ENCODE results near the gene CRMP1. TPM values are rescaled to one million over a fixed set of nuclear protein-coding genes. Genes with fewer than 3 reads are reported as not detected.

Gene CRMP1
- total RNA-seq, 4 donors from 2014 or later, result 0.64 to 0.76 TPM; not detected in 2

DNA sequence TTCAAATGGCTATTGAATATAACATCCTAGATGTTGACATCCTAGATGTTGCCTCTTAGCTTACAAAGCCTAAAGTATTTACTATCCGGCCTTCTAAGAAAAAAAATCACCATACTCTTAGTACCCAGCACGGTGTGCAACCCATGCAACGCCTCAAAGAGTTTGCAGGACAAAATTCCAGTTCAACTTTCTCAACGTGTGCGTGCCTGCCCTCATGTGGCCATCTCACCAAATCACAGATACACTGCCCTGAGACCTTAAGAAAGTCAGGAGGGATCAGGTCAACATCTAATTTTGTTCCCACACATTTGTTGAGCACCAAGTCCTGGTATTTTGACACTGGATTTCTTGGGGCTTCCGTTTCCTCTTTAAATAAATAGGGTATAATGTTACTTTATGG, 68.3 kb downstream of the CRMP1 start:
- Histone ChIP-seq H3K4me3 (no peak overlapping the region), H3K27ac (no peak overlapping the region), H3K9me3 (no peaks in the 10 kb centered on the region), H3K27me3 (no peaks in the 10 kb centered on the region), H3K4me1 (peaks cover 7% of the 10 kb centered on the region), H3K36me3 (no peaks in the 10 kb centered on the region)
- DNase-seq (ENCODE audit: low spot score in 2 of 2), result no peak
- WGBS, result 81% methylated on average over 6 of the region's 6 CpGs
- TF ChIP-seq, protein P1, sequence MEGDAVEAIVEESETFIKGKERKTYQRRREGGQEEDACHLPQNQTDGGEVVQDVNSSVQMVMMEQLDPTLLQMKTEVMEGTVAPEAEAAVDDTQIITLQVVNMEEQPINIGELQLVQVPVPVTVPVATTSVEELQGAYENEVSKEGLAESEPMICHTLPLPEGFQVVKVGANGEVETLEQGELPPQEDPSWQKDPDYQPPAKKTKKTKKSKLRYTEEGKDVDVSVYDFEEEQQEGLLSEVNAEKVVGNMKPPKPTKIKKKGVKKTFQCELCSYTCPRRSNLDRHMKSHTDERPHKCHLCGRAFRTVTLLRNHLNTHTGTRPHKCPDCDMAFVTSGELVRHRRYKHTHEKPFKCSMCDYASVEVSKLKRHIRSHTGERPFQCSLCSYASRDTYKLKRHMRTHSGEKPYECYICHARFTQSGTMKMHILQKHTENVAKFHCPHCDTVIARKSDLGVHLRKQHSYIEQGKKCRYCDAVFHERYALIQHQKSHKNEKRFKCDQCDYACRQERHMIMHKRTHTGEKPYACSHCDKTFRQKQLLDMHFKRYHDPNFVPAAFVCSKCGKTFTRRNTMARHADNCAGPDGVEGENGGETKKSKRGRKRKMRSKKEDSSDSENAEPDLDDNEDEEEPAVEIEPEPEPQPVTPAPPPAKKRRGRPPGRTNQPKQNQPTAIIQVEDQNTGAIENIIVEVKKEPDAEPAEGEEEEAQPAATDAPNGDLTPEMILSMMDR (IDR thresholded peaks at IDR 0.05), result no peak
- no peak for TF ChIP-seq POLR2A (IDR thresholded peaks at IDR 0.05)
- no peak for TF ChIP-seq POLR2AphosphoS5 (IDR thresholded peaks at IDR 0.05)
- TF ChIP-seq EP300 (IDR thresholded peaks at IDR 0.05), result no peak

DNA sequence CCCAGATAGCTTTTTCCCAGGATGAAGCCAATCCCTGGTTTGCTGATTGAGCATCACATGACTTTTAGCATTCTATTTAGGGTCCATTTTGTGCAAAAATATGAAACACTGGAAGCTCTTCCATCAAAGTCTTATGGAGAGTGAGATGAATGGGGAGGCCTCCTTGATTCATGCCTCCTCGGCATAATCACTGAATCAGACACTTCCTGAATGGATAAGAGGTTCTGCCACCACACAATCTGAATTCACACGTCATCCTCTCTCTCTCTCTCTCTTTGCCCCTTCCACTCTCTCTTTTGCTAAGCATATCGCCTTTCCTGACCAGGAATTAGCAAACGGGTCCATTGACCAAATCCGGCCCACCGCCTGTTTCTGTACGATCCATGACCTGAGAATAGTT, 68.7 kb downstream of the CRMP1 start:
- WGBS, result 84% methylated on average over 7 of the region's 7 CpGs

DNA sequence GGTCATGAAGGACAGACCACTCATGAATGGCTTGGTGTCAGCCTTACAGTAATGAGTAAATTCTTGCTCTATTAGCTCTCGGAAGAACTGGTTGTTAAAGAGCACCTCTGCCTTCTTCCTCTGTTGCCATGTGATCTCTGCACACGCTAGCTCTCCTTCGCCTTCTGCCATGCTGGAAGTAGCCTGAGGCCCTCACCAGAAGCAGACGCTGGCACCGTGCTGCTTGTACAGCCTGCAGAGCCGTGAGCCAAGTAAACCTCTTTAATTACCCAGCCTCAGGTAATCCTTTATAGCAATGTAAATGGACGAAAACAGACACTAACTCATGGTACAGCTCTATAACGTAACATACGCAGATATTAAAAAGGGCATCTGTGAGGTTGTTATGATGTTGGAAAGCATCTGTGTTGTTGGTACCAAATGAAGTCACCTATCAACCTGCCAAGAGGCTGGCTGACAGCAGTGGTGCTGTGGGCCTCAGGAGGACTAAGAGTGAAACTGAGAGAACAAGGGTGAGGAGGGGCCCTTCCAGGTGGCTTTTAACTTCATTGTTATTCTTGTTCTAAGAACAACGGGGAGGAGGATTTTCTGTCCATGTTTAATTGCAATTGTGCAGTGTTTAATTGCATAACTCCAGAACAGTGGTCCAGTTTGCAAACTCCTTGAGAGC, 69.2 kb downstream of the CRMP1 start:
- H3K9me3 ChIP-seq, result no peaks in the 10 kb centered on the region
- H3K27ac ChIP-seq, result no peak overlapping the region
- peaks cover 7% of the 10 kb centered on the region for H3K4me1 ChIP-seq
- 77% methylated on average over 10 of the region's 10 CpGs for WGBS
- peaks cover 1% of the 10 kb centered on the region for H3K36me3 ChIP-seq
- no peak for DNase-seq (ENCODE audit: low spot score in 2 of 2)
- TF ChIP-seq POLR2A (IDR thresholded peaks at IDR 0.05) (no peak), EP300 (IDR thresholded peaks at IDR 0.05) (no peak), POLR2AphosphoS5 (IDR thresholded peaks at IDR 0.05) (no peak)
- TF ChIP-seq, protein P1 (IDR thresholded peaks at IDR 0.05), result no peak
- no peak overlapping the region for H3K4me3 ChIP-seq
- H3K27me3 ChIP-seq, result no peaks in the 10 kb centered on the region

More for the DNA sequence above, 68.7 kb downstream of the CRMP1 start:
- H3K4me3 ChIP-seq, result no peak overlapping the region
- no peaks in the 10 kb centered on the region for H3K27me3 ChIP-seq
- H3K4me1 ChIP-seq, result peaks cover 7% of the 10 kb centered on the region
- DNase-seq (ENCODE audit: low spot score in 2 of 2), result no peak
- no peaks in the 10 kb centered on the region for H3K9me3 ChIP-seq
- no peaks in the 10 kb centered on the region for H3K36me3 ChIP-seq
- no peak overlapping the region for H3K27ac ChIP-seq
- TF ChIP-seq, protein P1 (IDR thresholded peaks at IDR 0.05), result no peak
- TF ChIP-seq EP300 (IDR thresholded peaks at IDR 0.05) (no peak), POLR2AphosphoS5 (IDR thresholded peaks at IDR 0.05) (no peak), POLR2A (IDR thresholded peaks at IDR 0.05) (no peak)

DNA sequence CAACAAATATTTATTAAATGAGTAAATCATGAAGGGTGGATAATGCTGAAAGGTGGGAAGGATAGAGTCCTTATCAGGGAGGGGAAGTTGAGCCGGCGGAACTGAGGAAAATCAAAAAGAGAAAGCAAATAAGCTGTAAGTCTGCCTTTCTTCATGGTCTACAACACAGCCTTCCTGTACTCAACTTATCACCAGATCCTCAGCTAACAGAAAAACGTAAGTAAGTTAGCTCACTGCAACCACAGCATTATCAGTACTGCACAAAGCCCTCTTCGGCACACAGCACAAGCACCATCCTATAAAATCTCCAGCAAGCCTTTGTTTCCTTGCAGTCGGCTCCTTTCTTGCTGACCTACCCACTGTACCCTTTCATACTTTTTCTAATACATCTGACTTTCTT, 70.3 kb downstream of the CRMP1 start:
- Histone ChIP-seq H3K36me3 (peaks cover 5% of the 10 kb centered on the region), H3K9me3 (no peaks in the 10 kb centered on the region), H3K27me3 (no peaks in the 10 kb centered on the region), H3K4me3 (no peak overlapping the region), H3K27ac (no peak overlapping the region), H3K4me1 (peaks cover 2% of the 10 kb centered on the region)
- no peak for DNase-seq (ENCODE audit: low spot score in 2 of 2)
- WGBS, result 86% methylated on average over 5 of the region's 5 CpGs
- TF ChIP-seq, protein P1 (IDR thresholded peaks at IDR 0.05), result no peak
- TF ChIP-seq POLR2AphosphoS5 (IDR thresholded peaks at IDR 0.05) (no peak), POLR2A (IDR thresholded peaks at IDR 0.05) (no peak), EP300 (IDR thresholded peaks at IDR 0.05) (no peak)

DNA sequence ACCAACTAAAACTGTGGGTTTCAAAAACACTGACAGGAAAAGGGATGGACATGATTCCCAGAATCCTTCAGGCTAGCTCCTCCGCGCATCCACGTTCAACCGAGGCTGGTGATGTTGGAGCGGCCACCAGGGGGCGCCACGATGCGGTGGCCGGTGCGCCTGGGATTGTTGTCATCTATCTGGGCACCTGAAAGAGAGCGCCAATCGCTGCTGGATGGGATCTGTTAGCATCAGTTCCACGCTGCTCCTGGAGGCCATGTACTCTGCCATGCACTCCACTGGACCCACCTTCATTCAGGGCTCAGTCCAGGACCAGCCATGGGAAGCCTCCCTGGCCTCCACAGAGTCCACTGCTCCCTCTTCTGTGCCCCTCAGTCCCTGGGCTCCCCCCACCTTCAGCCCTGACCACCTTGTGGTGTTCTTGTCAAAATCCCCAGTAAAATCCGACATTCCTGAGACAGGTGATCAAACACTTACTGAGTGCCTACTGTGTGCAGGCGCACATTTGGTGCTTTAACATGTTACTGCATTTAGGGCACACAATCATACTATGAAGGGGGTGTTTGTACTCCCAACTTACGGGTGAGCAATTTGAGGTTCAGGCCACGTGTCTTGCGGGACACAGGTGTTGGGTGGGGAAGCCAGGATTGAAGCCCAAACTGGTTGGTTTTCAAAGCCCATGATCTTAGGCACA, 71.1 kb downstream of the CRMP1 start:
- H3K4me3 ChIP-seq, result no peak overlapping the region
- TF ChIP-seq EP300 (IDR thresholded peaks at IDR 0.05), result no peak
- TF ChIP-seq, protein P1 (IDR thresholded peaks at IDR 0.05), result peak in 1 of 2 donors; percentile 29
- TF ChIP-seq POLR2A (IDR thresholded peaks at IDR 0.05), result no peak
- no peak overlapping the region for H3K27ac ChIP-seq
- peaks cover 5% of the 10 kb centered on the region for H3K36me3 ChIP-seq
- WGBS, result 69% methylated on average over 18 of the region's 18 CpGs
- no peaks in the 10 kb centered on the region for H3K9me3 ChIP-seq
- no peak for DNase-seq (ENCODE audit: low spot score in 2 of 2)
- H3K4me1 ChIP-seq, result no peaks in the 10 kb centered on the region
- H3K27me3 ChIP-seq, result no peaks in the 10 kb centered on the region
